NAMALWA (cell line): Measurements from ENCODE around the gene HDAC7.
"Not testable (repeated sequence)": the region's sequence is repeated elsewhere in the genome, so short reads cannot be mapped to it uniquely, and the experiment has no call there.

ENCODE experiments used
- DNase-seq: peaks from one replicate; pipeline ENCODE4 v3.0.0-alpha.2; 2015; ENCODE audit warnings: low spot score

The HDAC7 gene

DNA sequence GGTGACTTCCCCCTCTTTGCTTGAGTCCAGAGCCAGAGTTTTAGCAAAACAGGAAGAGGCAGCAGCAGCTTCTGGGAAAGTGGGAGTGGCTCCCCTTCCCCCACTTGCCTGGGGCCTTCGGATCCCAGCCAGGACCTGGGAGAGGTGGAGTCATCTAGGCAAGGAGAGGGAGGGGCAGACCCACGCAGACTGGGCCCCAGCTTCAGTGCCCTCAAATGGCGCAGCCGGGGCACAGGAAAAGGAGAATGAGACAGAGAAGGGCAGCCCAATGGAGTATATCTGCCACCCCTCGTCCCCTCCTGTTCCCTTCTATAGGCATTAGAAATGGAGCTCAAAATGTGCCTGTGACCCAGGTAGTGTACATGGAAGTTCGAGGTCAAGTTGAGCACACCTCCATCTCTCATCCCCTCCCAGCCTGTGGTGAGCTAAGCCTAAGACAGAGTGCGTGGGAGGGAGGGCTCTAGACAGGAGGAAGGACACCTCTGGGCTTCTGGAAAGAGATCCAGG, 9.3 kb upstream of the HDAC7 start:
- DNase-seq: no peak

GRCh38 chr12:47828008-47828975, 8.6 kb upstream of the HDAC7 start:
- no peak for DNase-seq

DNA sequence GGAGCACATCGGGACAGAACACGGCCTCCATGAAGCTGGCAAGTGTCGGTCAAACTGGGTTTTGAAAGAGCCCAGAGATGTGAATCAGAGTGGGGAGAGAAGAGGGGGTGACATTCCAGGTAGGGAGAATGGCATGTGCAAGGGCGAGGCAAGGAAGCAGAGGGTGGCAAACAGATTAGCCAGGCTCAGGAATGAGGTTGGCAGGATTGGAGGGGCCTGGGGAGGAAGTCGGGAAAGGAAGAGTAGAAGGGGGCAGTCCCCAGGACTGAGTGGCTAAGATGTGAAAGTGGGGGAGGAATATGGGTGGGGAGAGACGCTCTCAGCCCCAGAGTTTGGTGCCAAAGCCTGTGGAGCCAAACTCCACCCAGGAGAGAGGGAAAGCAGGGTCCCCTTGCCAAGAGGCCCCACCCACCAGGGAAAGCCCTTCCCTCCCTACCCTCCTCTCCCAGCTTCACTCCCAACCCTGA, 5.5 kb upstream of the HDAC7 start:
- DNase-seq: no peak

DNA sequence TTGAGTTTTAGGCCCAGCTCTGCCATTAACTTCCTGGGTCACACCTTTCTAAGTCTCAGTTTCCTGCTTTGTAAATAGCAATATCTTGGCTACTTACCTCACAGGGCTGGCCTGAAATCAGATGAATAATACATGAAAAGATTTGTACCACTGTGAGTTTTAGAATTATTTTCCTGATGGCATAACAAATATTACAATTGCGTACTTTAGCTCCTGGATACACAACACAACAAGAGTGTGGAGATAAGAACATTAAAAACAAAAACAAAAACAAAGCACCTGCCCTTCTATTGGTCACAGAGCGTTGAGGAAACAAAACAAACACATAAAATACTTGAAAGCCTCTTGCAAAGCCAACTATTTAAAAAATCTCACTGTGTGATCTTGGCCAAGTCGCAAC, 4.9 kb upstream of the HDAC7 start:
- no peak for DNase-seq

DNA sequence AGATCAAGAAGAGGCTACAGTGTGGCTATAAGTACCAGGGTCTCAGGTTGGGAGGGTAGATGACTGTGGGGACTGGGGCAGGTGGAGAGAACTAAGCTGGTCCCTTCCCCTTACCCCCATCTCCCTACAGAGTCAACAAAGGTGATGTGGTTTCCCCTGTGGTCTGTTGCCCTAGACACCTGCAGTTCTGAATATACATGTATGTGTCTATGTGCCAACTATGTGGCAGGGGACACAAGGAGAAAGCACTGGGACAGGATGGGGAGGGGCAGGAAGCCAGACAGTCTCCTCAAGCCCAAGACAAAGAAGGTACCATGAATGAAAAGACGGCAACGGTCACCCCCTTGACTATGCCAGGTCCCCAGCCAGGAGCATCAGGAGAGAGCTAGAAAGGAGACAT, 4.5 kb upstream of the HDAC7 start:
- DNase-seq: no peak

DNA sequence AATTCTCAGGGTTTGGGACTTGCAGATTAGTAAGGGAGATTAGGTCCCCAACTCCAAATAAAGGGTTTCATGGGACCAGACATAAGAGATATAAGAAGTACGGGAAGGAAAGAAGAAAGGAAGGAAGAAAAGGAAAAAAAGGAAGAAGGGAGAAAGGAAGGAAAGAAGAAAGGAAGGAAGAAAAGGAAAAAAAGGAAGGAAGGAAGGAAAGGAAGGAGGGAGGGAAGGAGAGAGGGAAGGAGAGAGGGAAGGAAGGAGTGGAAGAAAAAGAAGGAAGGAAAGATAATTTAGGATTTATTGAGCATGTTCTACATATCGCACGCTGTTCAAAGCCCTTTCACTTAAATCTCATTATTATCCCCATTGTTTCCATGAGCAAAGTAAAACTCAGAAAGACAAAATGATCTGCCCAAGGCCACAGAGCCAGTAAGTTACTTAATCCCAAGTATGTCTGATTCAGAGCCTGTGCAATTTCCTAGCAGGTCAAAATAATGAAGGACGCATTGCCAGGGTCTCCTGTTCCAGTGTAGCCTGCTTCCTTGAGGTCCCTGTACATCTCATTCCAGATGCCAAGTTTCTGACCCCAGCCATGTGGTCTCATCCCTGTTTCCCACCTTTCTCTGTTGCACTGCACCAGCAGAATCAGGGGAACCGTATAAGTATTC, 3.9 kb upstream of the HDAC7 start:
- no peak for DNase-seq

DNA sequence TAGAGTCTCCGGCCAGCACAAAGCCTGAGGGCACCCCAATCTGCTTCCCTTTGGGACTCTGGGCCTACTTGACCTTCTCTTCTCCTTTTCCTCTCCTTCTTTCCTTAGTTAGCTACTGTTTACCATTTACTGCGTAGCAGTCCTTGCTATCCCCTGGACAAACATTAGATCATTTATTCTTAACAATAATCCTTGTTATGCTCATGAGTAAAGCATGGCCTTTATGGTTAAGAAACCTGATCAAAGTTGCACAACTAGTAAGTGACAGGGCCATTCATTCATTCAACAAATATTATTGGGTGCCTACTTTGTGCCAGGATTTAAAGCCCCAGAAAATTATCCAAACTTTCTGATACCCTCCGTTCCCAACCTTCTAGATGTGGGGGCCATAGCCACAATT, 3.2 kb upstream of the HDAC7 start:
- DNase-seq: no peak

DNA sequence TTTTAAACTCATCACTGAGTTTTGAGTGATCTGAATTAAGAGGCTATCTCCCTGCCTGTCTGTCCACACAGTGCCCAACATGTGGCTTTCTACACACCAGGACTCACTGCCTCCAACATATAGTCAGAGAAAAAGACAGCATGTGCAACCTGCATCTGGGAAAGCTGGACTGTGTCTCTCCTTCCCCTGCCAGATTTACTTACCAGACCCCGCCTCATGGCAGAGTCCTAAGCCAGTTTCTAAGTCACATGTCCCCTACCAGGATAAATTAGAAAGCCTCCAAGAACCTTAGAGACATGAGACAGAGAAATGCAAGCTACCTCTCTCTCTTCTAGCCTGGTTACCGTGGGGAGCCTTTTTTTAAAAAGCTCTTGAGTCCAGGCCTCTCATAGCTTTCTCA, 2.7 kb upstream of the HDAC7 start:
- DNase-seq: no peak

- DNase-seq: no peak
Observed at GRCh38 chr12:47821346-47821706, 1.6 kb upstream of the HDAC7 start.

DNA sequence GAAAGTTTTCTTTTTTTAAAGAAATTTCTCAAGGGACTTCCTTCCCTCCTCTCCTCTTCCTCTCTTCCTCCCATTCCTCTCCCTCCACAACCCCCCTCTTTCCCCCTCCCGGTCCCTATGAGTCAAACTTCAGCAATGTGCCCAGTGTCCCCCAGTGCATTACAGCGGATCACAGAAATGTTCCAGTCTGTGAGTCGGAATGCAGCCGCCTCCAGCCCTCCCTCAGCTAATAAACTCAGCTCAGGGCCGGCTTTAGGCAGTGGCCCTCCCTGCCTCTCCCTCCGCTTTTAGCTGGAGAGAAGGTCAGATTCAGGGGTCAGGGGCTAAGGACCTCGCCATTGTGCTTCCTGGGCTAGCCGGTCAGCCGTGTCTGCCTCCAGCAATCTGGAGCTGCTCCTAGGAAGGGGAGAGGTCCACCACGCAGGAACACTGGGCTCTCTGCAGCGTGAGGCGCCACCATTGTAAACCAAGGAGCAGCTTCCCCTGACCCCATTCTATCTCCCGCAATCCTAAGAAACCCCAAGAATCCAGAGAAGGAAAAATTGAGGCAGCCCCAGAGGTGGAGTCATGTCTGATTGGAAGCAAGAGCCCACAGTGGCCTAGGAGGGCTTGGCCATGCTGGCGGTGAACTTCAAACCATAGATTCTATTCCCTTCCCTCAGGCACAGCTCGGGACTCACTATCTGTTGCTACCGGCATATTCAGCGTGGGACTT, 1.1 kb upstream of the HDAC7 start:
- DNase-seq: no peak

DNA sequence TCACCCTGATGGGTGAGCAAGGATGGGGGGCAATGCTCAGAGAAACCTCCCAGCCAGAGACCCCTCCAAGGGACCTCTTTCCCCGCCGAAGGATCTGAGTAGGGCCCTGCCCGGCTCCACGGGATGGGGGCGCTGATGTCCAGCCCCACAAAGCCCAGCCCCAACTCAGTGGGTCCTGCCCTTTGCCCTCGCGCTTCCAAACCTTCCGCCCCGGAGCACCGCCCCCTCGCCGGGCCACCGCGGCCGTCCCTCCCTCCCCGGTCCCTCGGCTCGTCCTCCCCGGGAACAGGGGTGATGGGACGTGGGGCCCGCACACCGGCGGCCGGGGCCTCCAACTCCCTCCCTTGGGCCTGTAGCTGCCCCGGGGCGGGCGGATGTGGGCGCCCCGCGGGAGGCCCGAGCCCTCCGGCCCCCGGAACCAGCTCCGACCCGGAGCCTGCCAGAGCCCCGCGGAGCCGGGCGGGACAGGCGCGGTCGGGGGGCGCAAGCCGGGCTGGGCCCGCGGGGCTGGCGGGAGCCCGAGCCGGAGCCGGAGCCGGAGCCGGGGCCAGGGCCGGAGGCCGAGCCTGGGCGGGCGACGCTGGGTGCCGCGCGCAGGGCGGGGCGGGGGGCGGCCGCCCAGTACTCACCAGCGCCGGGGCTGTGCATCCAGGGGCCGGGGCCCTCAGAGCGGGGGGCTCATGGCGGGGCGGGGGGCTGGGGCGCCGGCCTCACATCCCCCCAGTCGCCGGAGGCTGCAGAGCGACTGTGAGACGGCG, 386 bp downstream of the HDAC7 start:
- DNase-seq: no peak

DNA sequence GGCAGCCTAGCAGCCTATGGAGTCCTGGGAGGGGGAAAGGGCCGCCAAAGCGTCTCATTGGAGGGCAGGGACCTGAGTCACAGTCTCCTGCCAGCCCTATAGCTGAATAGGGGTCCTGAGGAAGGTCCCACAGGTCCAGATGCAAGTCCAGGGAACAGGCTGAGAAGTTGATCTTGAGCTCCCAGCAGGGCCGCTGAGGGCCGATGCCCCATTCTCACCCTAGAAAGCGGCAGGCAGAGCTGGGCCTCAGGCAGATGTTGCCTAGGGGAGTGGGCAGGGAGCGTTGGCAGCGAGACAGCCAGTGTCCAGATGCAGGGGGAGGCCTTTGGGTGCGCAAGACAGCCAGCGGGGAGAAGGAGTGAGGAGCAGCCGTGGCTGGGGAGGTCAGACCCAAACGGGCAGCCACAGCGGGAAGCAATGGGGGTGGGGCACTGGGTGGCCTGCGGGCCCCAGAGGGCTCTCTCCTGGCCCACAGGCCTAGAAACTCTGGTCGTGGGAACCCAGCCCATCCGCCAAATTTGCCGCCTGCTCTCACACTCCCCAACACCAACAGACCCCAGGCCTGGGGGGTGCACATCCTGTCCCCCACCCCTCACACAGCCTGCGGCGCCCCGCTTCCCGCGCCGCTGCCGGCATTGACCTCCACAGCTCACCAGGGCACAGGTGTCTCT, 1.1 kb downstream of the HDAC7 start:
- DNase-seq: peak; percentile 34

DNA sequence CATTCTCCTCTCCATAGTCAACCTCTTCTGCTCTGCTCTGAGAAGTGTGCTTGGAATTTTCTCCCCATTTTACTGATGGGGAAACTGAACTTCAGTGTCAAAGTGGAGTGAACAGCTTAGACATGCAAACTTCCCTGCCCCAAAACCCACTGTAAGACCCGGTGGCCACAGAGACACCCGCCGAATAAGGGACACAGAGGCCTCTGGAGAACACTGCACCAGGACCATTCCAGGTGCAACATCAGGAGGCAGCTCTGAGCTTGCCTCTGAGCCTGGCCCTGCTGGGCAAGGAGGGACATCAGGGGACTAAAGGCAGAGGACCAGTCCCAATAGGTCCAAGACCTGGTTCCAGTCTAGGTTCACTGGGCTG, 1.7 kb downstream of the HDAC7 start:
- no peak for DNase-seq

GRCh38 chr12:47817272-47818006, 2.3 kb downstream of the HDAC7 start:
- no peak for DNase-seq

- DNase-seq: no peak
Observed at GRCh38 chr12:47816403-47817271, 3.1 kb downstream of the HDAC7 start.

DNA sequence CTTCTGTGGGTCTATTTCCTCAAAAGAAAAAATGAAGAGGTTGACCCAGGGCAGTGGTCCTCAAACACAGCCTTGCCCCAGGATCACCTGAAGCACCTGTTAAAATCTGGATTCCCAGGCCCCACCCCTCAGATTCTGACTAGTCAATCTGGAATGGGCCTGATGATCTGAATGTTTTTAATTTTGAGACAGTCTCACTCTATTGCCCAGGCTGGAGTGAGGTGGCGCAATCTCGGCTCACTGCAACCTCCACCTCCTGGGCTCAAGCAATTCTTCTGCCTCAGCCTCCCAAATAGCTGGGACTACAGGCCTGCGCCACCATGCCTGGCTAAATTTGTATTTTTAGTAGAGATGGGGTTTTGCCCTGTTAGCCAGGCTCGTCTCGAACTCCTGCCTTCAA, 4.3 kb downstream of the HDAC7 start:
- DNase-seq: not testable (repeated sequence)

DNA sequence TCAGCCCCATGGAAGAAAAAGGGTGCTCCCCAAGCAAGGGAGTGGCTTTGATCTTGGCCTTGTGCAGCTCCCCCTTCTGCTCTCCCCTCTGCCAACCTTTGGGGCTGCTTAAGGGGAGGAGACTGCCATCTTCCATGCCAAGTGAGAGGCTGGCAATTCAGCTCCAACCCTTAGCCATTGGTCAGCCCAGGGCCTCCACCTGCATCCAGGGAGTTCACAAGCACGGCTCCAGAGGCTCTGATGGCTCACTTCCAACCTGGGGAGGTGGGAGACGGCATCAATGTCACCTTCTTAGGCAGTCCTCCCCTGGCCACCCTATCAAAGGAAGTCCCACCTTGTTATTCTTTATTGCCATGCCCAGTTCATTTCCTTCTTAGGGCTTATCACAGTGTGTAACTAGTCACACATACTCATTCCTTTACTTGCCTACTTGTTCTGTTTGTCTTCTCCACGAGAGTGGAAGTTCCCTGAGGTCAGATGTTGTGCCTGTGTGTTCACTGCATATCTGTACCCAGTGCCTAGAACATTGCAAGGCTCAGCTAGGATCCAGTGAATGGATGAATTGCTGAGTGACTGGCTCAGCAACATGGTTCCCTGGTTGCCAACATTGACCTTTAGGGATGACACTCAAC, 5.0 kb downstream of the HDAC7 start:
- DNase-seq: no peak

DNA sequence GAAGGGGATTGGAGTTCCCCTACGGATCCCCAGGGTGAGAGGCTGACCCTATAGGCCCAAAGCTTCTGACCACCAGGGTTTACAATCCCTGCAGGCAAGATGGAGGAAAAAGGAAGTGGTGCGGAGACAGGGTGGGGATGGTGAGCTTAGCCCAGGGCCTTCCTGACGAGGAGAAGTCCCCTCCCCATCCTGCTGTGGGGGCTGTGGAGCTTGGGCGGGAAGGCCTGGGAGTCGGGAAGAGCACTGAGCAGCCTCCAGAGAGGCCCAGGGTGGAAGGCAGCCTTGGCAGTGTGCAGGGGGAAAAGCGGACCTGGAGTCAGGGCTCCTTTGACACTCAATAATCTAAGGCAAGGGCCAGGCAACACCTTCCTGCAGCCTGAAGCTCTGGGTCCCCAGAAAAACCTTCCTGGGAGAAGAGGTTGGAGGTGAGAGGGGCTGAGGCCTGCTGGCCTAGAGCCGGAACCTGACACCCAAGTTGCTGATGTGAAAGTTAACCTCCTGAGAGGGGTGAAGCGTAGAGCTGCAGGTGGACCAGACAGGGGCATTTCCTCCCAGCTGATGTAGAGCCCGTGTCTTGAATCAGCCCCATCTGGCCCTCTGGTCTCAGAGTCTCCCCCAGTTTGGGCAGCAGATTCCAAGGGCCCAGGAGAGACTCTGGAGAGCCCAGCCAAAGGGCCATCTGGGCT, 6.0 kb downstream of the HDAC7 start:
- peak; percentile 72 for DNase-seq
